ENCODE data around the gene MYO1C. TPM values are rescaled to one million over a fixed set of nuclear protein-coding genes. Genes with fewer than 3 reads are reported as not detected.

Gene MYO1C
- total RNA-seq, 1 experiment from 2014 or later: 58.2 TPM

GRCh38 chr17:1506649-1507267, 14.3 kb upstream of the MYO1C start:
- no peak for DNase-seq (ENCODE audit: low read depth)

GRCh38 chr17:1505586-1505985, 13.1 kb upstream of the MYO1C start:
- DNase-seq (ENCODE audit: low read depth): no peak

DNA sequence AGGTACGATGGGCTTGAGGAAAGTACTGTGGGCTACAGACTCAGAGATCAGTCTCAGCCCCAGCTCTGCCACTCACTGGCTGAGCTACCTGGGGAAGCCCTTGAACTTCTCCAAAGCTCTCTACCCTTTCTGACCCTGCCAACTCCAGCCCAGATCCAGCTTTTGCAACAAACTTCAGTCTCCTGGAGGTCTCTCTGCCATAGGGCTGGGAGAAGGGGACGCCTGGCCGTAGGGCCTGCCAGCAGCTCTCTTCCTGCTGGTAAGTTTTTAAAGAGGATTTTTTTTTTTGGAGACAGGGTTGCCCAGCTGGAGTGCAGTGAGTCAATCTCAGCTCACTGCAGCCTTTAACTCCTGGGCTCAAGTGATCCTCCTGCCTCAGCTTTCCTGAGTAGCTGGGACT, 12.4 kb upstream of the MYO1C start:
- no peak for DNase-seq (ENCODE audit: low read depth)

DNA sequence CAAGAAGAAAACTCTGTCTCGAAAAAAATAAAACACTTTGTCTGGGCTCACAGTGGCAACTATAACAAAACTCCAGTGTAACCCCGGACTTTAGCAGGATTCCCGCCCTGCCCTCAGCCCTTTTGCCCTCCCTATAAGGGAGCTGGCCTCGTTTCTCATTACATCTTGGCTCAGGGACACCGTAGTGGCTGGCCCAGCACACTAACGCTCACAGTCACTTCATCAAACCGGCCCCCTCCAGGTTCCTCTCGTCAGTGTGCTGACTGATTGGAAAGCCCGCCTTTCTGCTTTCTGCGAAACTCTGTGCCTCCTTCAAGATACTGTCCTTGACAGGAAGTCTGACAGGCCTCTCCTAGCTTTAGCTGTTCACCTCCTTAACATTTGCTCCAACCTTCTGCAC, 11.2 kb upstream of the MYO1C start:
- no peak for DNase-seq (ENCODE audit: low read depth)

- DNase-seq (ENCODE audit: low read depth): no peak
These were observed 6.4 kb upstream of the MYO1C start for GRCh38 chr17:1498869-1499268.

GRCh38 chr17:1498233-1498632, 5.7 kb upstream of the MYO1C start:
- no peak for DNase-seq (ENCODE audit: low read depth)

- no peak for DNase-seq (ENCODE audit: low read depth)
These were observed 5.3 kb upstream of the MYO1C start for GRCh38 chr17:1497831-1498230.

DNA sequence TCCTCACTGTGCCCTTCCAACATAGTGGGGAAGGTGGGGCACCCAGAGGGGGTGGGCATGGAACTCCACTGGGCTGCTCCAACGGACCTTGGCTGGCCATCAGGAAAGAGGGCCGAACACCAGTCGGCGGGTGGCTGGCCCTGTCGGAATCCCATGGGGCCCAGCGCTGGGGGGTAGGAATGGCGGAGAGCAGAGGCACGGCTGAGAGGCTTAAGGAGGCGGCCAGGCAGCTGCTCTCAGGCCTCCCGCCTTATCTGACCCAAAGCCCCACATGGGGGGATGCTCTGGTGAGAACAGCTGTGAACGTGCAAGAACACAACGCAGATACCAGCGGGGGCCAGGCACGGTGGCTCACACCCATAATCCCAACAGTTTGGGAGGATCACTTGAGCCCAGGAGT, 4.4 kb upstream of the MYO1C start:
- DNase-seq (ENCODE audit: low read depth): no peak

- no peak for DNase-seq (ENCODE audit: low read depth)
These were observed 2.9 kb upstream of the MYO1C start for GRCh38 chr17:1495265-1495989.

DNA sequence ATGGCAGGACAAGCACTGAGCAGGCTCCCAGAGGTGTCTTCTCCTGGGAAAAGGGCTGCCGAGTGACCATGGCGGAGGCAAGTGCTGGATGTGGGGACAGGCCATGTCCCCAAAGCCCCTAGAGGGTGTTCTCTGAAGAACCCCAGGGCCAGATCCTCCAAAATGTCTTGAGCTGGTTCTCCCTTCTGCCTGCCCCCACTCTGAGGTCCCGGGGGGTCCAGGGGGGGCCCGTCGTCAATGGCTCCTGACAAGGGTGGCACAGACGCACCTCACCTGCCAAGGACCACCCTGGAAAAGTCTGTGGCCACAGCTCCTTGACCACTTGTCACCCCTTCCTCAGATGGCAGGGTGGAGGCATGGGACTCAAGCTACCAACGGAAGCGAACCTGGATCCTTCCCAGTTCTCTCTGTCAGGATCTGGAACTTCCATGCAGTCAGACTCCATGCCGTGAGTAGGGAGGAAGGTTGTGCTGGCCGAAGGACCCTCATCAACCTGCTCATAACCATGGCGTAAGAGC, 2.3 kb upstream of the MYO1C start:
- DNase-seq (ENCODE audit: low read depth): no peak

DNA sequence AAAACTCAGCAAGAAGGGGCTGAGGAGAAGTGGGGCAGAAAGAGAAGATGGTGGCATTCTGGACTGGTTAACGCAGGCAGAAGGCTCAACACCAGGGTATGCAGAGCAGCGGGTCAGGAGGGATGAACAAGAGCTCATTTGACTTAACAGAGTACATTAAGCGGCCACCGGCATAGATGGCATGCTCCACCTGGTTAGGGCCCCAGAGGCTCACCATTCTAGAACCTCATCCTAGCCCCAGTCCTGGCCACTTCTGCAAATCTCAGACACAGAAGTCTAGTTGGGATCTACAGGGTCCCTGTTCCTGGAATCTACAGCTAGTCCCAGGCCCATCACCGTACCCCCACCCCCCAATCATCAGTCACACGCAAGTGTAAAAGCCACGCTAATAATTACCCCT, 1.7 kb upstream of the MYO1C start:
- no peak for DNase-seq (ENCODE audit: low read depth)

DNA sequence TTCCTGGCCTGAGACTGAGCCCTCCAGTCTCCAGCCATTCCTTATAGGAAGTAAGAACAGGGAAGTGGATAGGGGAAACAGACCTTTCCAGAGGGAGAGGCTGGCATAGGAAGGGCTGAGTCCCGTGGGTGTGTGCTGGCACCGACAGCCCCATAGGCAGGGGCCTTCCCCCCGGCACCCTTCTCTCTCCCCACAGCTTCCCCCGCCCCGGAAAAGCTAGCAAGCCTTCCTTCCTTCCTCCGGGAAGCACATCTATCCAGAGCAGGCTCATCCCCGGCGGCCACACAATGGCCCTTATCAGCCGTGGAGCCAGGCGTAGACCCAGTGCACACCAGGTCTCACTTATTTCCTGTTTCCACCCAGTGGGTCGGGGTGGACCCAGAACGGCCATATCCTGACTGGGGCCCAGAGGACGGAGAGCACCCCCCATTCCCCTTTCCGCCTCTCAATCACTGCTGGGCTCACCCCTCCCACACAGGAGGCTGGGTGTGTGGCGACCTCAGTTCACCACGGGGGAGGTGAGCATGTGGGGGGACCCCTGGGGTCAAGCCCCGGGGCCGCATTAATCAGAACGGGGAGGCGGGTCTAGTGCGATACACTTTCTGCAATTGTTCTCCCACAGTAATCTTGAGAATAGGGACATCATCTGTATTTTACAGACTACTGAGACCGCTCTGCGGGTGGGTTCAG, 950 bp upstream of the MYO1C start:
- DNase-seq (ENCODE audit: low read depth): no peak

- DNase-seq (ENCODE audit: low read depth): peak; percentile 62
These were observed 840 bp downstream of the MYO1C start for GRCh38 chr17:1491443-1492248.

DNA sequence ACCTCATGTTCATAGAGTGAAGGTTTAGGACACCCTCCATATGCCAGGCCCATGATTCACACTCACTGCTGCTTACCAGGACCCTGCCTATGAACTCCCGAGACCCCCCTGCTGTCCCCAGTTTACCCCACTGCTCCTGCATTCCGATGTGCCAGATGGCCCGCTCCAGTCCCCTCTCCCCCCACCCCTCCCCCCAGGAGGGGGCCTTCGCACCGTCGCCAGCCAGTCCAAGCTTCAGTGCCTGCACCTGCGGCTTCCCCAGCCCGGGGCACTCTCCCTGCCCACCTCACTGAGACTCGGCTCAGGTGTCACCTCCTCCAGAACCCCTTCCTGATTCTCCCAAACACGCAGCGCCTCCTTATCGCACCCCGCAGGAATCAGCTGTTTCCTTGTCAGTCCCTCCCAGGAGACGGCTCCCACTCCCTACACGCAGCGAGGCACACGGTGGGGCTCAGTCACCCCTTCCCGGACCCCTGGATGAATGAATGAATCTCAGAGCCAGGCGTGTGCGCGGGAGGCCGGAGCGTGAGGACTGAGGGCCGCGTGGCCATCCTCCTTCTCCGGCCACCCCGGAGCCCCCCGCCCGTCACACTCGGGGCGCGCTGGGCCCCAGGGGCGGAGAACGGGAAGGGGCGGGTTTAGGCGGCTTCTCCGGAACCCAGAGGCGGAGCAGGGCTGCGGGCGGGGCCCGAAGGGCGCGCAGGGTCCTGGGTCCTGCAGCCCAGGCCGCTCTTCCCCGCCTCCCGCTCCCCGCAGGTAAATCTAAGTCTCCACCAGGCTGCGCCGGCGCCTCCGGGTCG, 1.6 kb downstream of the MYO1C start:
- peak; percentile 45 for DNase-seq (ENCODE audit: low read depth)

- DNase-seq (ENCODE audit: low read depth): no peak
These were observed 3.6 kb downstream of the MYO1C start for GRCh38 chr17:1488826-1489270.

DNA sequence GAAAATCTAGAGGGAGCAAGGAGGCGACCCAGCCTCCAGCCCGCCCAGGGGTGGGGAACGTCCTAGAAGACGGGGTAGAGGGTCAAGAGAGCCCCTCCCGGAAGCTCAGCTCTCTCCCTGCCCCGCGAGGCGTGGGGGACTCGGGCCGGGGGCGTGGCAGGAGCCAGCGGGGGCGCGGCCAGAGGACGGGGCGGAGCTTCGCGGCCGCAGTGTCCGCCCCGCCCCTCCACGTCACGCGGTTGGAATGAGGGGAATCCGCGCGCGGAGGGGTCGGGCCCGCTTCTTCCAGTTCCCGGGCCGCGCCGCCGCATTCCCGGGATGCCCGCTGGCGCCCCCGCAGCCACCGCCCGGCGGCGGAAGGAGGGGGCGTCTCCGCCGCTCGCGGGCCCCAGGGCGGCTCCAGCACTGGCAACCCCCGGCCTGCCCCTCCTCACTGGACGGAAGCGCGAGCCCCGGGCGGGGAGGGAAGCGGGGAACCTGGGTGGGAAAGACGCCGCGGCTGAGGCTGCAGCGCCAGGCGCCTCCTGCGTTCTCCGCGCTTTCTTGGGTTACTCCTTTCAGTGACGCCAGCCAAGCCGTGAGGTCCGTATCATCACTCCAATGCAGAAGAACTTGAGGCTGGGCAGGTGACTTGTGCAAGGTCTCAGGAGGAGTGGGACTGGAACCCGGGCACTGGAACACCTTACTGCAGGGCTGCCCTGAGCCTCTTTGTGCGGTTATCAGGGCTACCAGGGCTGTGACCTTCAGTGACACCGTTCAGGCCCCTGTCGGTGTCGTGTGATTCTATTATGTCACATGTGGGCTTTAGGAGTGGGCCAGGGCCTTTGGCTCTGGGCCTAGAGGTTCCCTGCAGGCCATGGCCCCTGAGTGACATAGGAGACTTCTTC, 4.3 kb downstream of the MYO1C start:
- DNase-seq (ENCODE audit: low read depth): peak; percentile 77

- peak; percentile 26 for DNase-seq (ENCODE audit: low read depth)
These were observed 5.4 kb downstream of the MYO1C start for GRCh38 chr17:1486802-1487695.

DNA sequence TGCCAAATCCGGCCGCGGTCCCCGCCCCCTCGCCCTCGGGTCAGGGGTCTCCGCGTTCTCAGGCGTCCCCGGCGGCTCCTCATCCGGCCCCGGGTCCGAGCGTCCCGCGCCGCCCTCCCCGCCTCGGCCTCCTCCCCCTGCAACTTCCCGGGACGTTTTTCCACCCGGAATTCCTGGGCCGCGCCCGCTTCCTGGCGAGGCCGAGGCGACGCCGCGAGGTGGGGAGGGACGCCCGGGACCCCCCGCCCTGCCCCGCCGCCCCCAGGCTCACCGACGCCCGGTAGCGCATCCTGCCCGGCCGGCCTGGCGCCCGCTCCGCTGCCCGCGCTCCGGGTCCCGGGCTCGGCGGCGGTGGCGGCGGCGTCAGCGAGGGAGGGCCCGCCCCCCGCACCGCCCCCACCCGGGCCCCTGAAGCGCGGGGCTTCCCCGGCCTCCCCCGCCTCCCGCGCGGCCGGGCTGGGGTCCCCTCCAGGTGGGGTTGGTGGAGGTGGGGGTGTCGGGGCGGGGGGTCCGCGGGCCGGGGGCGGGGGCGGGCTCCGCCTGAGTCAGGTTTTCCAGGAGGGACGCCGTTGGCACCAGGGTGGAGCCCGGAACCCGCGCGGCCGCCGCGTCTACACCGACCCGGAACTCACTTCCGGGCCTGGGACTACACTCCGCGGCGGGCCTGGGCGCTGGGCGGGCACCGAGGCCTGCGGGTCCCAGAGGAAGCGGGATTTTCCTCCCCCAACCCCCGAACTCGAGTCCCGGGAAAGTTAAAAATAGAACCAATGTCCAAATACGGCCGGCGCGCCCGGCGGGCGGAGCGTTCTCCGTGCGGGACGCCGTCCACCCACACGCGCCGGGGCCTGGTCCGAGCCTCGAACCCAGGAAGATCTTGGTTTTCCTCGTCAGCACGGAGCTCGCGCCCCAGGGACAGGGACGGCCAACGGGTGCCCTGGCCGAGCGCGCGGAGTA, 6.8 kb downstream of the MYO1C start:
- peak; percentile 59 for DNase-seq (ENCODE audit: low read depth)
